ENCODE results near the gene OLFML2B.

DNA sequence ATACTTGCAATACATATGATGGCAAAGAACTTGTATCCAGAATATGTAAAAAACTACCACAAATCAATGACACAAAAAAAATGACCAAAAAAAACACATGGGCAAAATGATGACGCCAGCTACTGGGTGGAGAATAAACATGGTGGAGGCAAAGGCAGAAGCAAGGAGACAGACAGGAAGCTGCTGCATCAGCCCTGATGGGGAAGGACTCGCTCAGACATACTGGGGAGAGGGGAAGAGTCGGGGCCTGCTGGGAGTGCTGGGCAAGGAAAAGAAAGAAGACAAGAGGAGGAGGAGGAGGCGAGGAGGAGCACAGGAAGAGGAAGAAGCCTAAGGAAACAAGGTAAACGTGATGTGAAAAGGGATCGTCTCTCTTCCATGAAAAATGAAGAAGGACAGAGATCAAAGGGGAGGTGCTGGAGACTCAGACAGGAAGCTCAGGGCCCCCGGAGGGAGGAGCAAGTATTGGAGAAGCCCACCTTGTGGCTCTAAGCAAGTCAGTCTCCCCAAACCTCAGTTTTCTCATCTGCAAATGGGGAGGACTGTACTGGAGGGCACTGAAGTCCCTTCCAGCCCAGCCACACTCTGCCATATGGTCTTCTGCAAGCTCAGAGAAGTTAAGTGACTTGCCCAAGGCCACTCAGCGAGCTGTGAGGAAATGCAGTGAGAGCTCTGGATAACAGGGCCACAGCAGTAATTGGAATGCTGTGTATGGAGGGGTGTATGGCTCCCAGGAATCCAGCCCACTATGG, 24.2 kb downstream of the OLFML2B start:
- TF ChIP-seq, protein P1, sequence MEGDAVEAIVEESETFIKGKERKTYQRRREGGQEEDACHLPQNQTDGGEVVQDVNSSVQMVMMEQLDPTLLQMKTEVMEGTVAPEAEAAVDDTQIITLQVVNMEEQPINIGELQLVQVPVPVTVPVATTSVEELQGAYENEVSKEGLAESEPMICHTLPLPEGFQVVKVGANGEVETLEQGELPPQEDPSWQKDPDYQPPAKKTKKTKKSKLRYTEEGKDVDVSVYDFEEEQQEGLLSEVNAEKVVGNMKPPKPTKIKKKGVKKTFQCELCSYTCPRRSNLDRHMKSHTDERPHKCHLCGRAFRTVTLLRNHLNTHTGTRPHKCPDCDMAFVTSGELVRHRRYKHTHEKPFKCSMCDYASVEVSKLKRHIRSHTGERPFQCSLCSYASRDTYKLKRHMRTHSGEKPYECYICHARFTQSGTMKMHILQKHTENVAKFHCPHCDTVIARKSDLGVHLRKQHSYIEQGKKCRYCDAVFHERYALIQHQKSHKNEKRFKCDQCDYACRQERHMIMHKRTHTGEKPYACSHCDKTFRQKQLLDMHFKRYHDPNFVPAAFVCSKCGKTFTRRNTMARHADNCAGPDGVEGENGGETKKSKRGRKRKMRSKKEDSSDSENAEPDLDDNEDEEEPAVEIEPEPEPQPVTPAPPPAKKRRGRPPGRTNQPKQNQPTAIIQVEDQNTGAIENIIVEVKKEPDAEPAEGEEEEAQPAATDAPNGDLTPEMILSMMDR (IDR thresholded peaks at IDR 0.05) = no peak
- TF ChIP-seq, protein P2, sequence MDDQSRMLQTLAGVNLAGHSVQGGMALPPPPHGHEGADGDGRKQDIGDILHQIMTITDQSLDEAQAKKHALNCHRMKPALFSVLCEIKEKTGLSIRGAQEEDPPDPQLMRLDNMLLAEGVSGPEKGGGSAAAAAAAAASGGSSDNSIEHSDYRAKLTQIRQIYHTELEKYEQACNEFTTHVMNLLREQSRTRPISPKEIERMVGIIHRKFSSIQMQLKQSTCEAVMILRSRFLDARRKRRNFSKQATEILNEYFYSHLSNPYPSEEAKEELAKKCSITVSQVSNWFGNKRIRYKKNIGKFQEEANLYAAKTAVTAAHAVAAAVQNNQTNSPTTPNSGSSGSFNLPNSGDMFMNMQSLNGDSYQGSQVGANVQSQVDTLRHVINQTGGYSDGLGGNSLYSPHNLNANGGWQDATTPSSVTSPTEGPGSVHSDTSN (IDR thresholded peaks at IDR 0.05) = no peak
- no peak for TF ChIP-seq JUND (IDR thresholded peaks at IDR 0.05)
- no peak for TF ChIP-seq TEAD4 (IDR thresholded peaks at IDR 0.05; ENCODE audit: borderline replicate concordance, insufficient read depth)
- TF ChIP-seq SIN3A (IDR thresholded peaks at IDR 0.05; ENCODE audit: borderline replicate concordance, low read depth, low read length) = no peak
- TF ChIP-seq POLR2AphosphoS5 (IDR thresholded peaks at IDR 0.05; ENCODE audit: low read depth, low read length) = no peak
- TF ChIP-seq EZH2phosphoT487 (IDR thresholded peaks at IDR 0.05; ENCODE audit: borderline replicate concordance, low read depth) = no peak
- TF ChIP-seq, protein P3, sequence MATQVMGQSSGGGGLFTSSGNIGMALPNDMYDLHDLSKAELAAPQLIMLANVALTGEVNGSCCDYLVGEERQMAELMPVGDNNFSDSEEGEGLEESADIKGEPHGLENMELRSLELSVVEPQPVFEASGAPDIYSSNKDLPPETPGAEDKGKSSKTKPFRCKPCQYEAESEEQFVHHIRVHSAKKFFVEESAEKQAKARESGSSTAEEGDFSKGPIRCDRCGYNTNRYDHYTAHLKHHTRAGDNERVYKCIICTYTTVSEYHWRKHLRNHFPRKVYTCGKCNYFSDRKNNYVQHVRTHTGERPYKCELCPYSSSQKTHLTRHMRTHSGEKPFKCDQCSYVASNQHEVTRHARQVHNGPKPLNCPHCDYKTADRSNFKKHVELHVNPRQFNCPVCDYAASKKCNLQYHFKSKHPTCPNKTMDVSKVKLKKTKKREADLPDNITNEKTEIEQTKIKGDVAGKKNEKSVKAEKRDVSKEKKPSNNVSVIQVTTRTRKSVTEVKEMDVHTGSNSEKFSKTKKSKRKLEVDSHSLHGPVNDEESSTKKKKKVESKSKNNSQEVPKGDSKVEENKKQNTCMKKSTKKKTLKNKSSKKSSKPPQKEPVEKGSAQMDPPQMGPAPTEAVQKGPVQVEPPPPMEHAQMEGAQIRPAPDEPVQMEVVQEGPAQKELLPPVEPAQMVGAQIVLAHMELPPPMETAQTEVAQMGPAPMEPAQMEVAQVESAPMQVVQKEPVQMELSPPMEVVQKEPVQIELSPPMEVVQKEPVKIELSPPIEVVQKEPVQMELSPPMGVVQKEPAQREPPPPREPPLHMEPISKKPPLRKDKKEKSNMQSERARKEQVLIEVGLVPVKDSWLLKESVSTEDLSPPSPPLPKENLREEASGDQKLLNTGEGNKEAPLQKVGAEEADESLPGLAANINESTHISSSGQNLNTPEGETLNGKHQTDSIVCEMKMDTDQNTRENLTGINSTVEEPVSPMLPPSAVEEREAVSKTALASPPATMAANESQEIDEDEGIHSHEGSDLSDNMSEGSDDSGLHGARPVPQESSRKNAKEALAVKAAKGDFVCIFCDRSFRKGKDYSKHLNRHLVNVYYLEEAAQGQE (IDR thresholded peaks at IDR 0.05; ENCODE audit: low read depth, low read length) = no peak
- no peak for TF ChIP-seq GATA2 (CRISPR knock-in tag; IDR thresholded peaks at IDR 0.05)
- no peak for TF ChIP-seq RFX5 (IDR thresholded peaks at IDR 0.05; ENCODE audit: low read length)

Data from SK-N-SH (cell line).